ENCODE measurements around the gene PIAS1. TPM values are rescaled to one million over a fixed set of nuclear protein-coding genes. Genes with fewer than 3 reads are reported as not detected.
"Not testable (repeated sequence)": the region's sequence is repeated elsewhere in the genome, so short reads cannot be mapped to it uniquely, and the experiment has no call there.

PIAS1 gene
- total RNA-seq, 5 donors from 2014 or later (not counting 1 experiment from before 2014, with no cell fraction given): 63.7 to 96.5 (median 70.3) TPM

DNA sequence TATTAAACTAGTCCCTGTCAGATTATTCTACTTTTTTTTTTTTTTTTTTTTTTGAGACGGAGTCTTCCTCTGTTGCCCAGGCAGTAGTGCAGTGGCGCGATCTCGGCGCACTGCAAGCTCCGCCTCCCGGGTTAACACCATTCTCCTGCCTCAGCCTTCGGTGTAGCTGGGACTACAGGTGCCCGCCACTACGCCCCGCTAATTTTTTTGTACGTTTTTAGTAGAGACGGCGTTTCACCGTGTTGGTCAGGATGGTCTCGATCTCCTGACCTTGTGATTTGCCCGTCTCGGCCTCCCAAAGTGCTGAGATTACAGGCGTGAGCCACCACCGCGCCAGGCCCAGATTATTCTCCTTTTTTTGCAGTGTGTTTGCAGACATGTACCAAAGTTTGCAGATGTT, 4.9 kb downstream of the PIAS1 start:
- H3K4me1 ChIP-seq (ENCODE audit: control insufficient read depth in 1 of 2, extremely low read depth in 1 of 2, insufficient read depth in 2 of 2, low read length in 2 of 2): peaks cover 19 to 34% of the 10 kb centered on the region in 2 experiments

DNA sequence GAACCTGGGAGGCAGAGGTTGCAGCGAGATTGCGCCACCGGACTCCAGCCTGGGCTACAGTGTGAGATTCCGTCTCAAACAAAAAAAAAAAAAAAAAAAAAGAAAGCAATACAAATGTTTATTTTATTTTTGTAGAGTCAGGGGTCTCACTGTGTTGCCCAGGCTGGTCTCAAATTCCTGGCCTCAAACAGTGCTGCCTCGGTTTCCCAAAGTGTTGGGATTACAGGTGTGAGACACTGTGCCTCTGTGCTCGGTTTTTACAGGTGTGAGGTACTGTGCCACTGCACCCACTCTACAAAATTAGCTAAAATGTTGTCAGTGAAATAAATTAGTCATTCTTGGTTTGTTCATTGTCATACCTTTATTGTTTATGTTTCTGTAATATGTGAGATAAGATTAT, 5.5 kb downstream of the PIAS1 start:
- H3K27ac Mint-ChIP-seq: no peak overlapping the region
- H3K9me3 Mint-ChIP-seq: no peaks in the 10 kb centered on the region
- Histone ChIP-seq H3K4me1 (ENCODE audit: control insufficient read depth in 1 of 2, extremely low read depth in 1 of 2, insufficient read depth in 2 of 2, low read length in 2 of 2) (peaks cover 19 to 34% of the 10 kb centered on the region in 2 experiments), H3K36me3 (ENCODE audit: control insufficient read depth in 2 of 2, extremely low read depth in 1 of 2, insufficient read depth in 1 of 2, low read length in 1 of 2) (no peaks in the 10 kb centered on the region), H3K27me3 (replicated peaks in 1 of 2; ENCODE audit: control insufficient read depth in 2 of 2, extremely low read depth in 1 of 2, insufficient read depth in 2 of 2, low read length in 1 of 2) (no peaks in the 10 kb centered on the region), H3K4me3 (ENCODE audit: control insufficient read depth in 1 of 2, extremely low read depth in 1 of 2, low read length in 1 of 2) (no peak overlapping the region), H3K9me3 (no peaks in the 10 kb centered on the region), H3K27ac (ENCODE audit: low read length) (no peak overlapping the region)
- H3K4me3 Mint-ChIP-seq: peak overlapping the region in 1 of 3 donors; percentile 9
- H3K27me3 Mint-ChIP-seq: no peaks in the 10 kb centered on the region
- peaks cover 79 to 85% (median 81%) of the 10 kb centered on the region in 3 donors for H3K4me1 Mint-ChIP-seq
- DNase-seq: no peak
- ATAC-seq (replicated peaks in 1 of 4): no peak
- peaks cover 6% of the 10 kb centered on the region for H3K36me3 Mint-ChIP-seq
- WGBS (ENCODE audit: insufficient coverage): no CpG with 5 or more reads among the region's 6 CpGs
- ChIA-PET CTCF (no interaction called here), POLR2A (no interaction called here)

More for the DNA sequence above, 4.9 kb downstream of the PIAS1 start:
- H3K36me3 ChIP-seq (ENCODE audit: control insufficient read depth in 2 of 2, extremely low read depth in 1 of 2, insufficient read depth in 1 of 2, low read length in 1 of 2); H3K27me3 ChIP-seq (replicated peaks in 1 of 2; ENCODE audit: control insufficient read depth in 2 of 2, extremely low read depth in 1 of 2, insufficient read depth in 2 of 2, low read length in 1 of 2); DNase-seq; H3K9me3 ChIP-seq; H3K36me3 Mint-ChIP-seq; H3K27ac ChIP-seq (ENCODE audit: low read length); H3K27me3 Mint-ChIP-seq; ATAC-seq (replicated peaks in 1 of 4); POLR2A ChIA-PET; H3K9me3 Mint-ChIP-seq; H3K27ac Mint-ChIP-seq; H3K4me3 ChIP-seq (ENCODE audit: control insufficient read depth in 1 of 2, extremely low read depth in 1 of 2, low read length in 1 of 2): not testable (repeated sequence)
- WGBS (ENCODE audit: insufficient coverage): 98% methylated on average over 15 of the region's 21 CpGs
- peak overlapping the region in 1 of 3 donors; percentile 95 for H3K4me3 Mint-ChIP-seq
- CTCF ChIA-PET: interaction anchor here in 1 of 2 donors (0.6 kb wide), 1 partner anchor 247 kb away, joined by 3 read pairs; no protein-coding TSS in a partner anchor
- peaks cover 74 to 79% (median 75%) of the 10 kb centered on the region in 3 donors for H3K4me1 Mint-ChIP-seq

DNA sequence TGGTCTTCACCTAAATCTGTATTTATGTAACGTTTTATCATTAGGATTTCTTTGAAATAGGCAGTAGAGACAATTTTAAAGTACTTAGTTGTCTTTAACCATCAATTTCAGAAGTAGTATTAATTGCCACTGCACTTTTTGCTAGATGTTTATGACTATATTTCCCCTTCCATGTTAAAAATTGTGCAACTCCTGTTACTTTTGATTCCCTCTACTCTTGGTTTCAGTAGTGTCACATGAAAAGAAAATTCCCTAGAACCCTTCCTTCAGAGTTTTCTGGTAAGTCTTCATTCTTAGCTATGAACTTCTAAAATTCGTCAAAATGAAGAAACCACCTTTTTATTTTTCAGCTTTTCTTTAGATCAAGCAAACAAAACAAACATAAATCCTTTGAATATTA, 7.1 kb downstream of the PIAS1 start:
- H3K4me3 ChIP-seq (ENCODE audit: control insufficient read depth in 1 of 2, extremely low read depth in 1 of 2, low read length in 1 of 2): no peak overlapping the region
- Mint-ChIP-seq H3K9me3 (no peaks in the 10 kb centered on the region), H3K4me1 (peaks cover 69 to 79% (median 74%) of the 10 kb centered on the region in 3 donors), H3K27me3 (no peaks in the 10 kb centered on the region), H3K4me3 (peak overlapping the region in 1 of 3 donors; percentile 58), H3K36me3 (peaks cover 6% of the 10 kb centered on the region), H3K27ac (no peak overlapping the region)
- POLR2A ChIA-PET: no interaction called here
- no peaks in the 10 kb centered on the region for H3K36me3 ChIP-seq (ENCODE audit: control insufficient read depth in 2 of 2, extremely low read depth in 1 of 2, insufficient read depth in 1 of 2, low read length in 1 of 2)
- CTCF ChIA-PET: no interaction called here
- peaks cover 19 to 26% of the 10 kb centered on the region in 2 experiments for H3K4me1 ChIP-seq (ENCODE audit: control insufficient read depth in 1 of 2, extremely low read depth in 1 of 2, insufficient read depth in 2 of 2, low read length in 2 of 2)
- no peaks in the 10 kb centered on the region for H3K27me3 ChIP-seq (replicated peaks in 1 of 2; ENCODE audit: control insufficient read depth in 2 of 2, extremely low read depth in 1 of 2, insufficient read depth in 2 of 2, low read length in 1 of 2)
- ATAC-seq (replicated peaks in 1 of 4) (no peak), DNase-seq (no peak)
- WGBS (ENCODE audit: insufficient coverage): no CpG with 5 or more reads among the region's 2 CpGs
- no peaks in the 10 kb centered on the region for H3K9me3 ChIP-seq
- H3K27ac ChIP-seq (ENCODE audit: low read length): no peak overlapping the region

DNA sequence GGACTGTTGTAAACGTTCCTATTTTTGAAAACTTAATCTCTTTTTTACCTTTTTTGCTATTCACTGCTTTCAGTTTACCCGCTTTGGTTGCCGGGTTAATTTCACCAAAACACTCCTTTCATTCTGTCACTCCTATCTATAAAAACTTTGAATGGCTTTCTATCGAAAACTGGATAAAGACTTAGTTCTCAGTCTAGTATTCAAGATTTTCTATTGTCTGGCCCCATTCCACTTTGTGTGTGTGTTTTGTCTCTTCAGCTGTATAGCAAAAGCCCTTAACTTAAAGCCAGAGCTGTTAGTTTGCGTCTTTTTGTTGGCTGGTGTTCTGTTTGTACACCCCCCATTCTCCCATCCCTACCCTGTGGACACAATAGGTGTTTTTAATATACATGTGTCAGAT, 7.5 kb downstream of the PIAS1 start:
- POLR2A ChIA-PET: no interaction called here
- CTCF ChIA-PET: no interaction called here

DNA sequence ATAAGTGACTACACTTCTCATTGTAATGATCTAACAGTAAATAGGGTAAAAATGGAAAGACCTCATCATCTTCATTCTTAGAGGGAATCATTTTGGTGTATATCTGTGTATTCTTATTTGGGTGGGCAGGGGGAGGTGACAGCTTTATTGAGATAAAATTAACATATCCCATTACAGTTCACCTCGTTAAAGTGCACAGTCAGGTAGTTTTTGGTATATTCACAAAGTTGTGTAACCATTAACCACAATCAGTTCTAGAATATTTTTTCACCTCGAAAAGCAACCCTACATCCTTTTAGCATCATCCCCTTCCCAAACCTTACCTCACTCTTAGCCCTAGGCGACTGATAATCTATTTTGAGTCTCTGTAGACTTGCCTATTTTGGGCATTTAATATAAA, 8.1 kb downstream of the PIAS1 start:
- peaks cover 69 to 79% (median 74%) of the 10 kb centered on the region in 3 donors for H3K4me1 Mint-ChIP-seq
- WGBS (ENCODE audit: insufficient coverage): no CpG with 5 or more reads among the region's 3 CpGs
- ChIA-PET POLR2A (no interaction called here), CTCF (no interaction called here)
- peak overlapping the region in 1 of 3 donors; percentile 58 for H3K4me3 Mint-ChIP-seq
- Histone ChIP-seq H3K27me3 (replicated peaks in 1 of 2; ENCODE audit: control insufficient read depth in 2 of 2, extremely low read depth in 1 of 2, insufficient read depth in 2 of 2, low read length in 1 of 2) (no peaks in the 10 kb centered on the region), H3K4me3 (ENCODE audit: control insufficient read depth in 1 of 2, extremely low read depth in 1 of 2, low read length in 1 of 2) (no peak overlapping the region), H3K27ac (ENCODE audit: low read length) (no peak overlapping the region), H3K9me3 (no peaks in the 10 kb centered on the region), H3K36me3 (ENCODE audit: control insufficient read depth in 2 of 2, extremely low read depth in 1 of 2, insufficient read depth in 1 of 2, low read length in 1 of 2) (no peaks in the 10 kb centered on the region), H3K4me1 (ENCODE audit: control insufficient read depth in 1 of 2, extremely low read depth in 1 of 2, insufficient read depth in 2 of 2, low read length in 2 of 2) (peaks cover 19 to 20% of the 10 kb centered on the region in 2 experiments)
- no peaks in the 10 kb centered on the region for H3K9me3 Mint-ChIP-seq
- peaks cover 9% of the 10 kb centered on the region for H3K36me3 Mint-ChIP-seq
- H3K27me3 Mint-ChIP-seq: no peaks in the 10 kb centered on the region
- H3K27ac Mint-ChIP-seq: no peak overlapping the region
- DNase-seq (no peak), ATAC-seq (replicated peaks in 1 of 4) (no peak)

More for the DNA sequence above, 7.5 kb downstream of the PIAS1 start:
- Mint-ChIP-seq H3K4me3 (peak overlapping the region in 1 of 3 donors; percentile 58), H3K36me3 (peaks cover 8% of the 10 kb centered on the region), H3K9me3 (no peaks in the 10 kb centered on the region), H3K4me1 (peaks cover 69 to 79% (median 74%) of the 10 kb centered on the region in 3 donors), H3K27me3 (no peaks in the 10 kb centered on the region), H3K27ac (no peak overlapping the region)
- Histone ChIP-seq H3K36me3 (ENCODE audit: control insufficient read depth in 2 of 2, extremely low read depth in 1 of 2, insufficient read depth in 1 of 2, low read length in 1 of 2) (no peaks in the 10 kb centered on the region), H3K4me1 (ENCODE audit: control insufficient read depth in 1 of 2, extremely low read depth in 1 of 2, insufficient read depth in 2 of 2, low read length in 2 of 2) (peaks cover 19 to 22% of the 10 kb centered on the region in 2 experiments), H3K27ac (ENCODE audit: low read length) (no peak overlapping the region), H3K9me3 (no peaks in the 10 kb centered on the region), H3K27me3 (replicated peaks in 1 of 2; ENCODE audit: control insufficient read depth in 2 of 2, extremely low read depth in 1 of 2, insufficient read depth in 2 of 2, low read length in 1 of 2) (no peaks in the 10 kb centered on the region), H3K4me3 (ENCODE audit: control insufficient read depth in 1 of 2, extremely low read depth in 1 of 2, low read length in 1 of 2) (no peak overlapping the region)
- no peak for DNase-seq
- no peak for ATAC-seq (replicated peaks in 1 of 4)
- WGBS (ENCODE audit: insufficient coverage): 89% methylated on average over 3 of the region's 5 CpGs

DNA sequence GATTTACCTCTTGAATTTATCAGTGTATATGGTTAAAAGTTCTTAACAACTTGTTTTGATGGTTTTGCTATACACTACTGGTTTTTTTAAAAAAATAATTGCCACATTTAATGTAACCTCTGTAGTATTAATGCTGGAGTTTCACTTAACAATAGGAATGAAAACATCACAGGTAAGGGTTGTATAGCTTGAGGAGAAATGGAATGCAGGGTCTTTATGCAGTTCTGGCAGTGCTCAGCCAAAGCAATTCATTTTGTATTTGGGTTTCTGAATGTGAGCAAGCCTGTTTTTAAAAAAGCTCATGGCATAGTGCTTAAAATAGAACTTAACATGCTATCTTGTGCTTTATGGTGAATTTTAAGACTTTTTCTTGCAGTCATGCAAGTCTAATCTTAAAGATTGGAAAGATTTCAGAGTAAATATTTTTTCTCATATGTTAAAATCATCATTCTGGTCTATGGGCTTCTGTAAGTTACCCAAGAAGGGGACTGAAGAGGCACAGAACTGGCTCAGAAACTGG, 8.9 kb downstream of the PIAS1 start:
- H3K36me3 ChIP-seq (ENCODE audit: control insufficient read depth in 2 of 2, extremely low read depth in 1 of 2, insufficient read depth in 1 of 2, low read length in 1 of 2): peaks cover 0 to 3% of the 10 kb centered on the region in 2 donors
- ChIA-PET POLR2A (interaction anchor here in 1 of 2 donors (1.1 to 1.2 kb wide), 2 partner anchors 9 to 12 kb away, joined by 3 to 5 read pairs; partner anchors contain the start of gene PIAS1), CTCF (no interaction called here)
- no peaks in the 10 kb centered on the region for H3K9me3 Mint-ChIP-seq
- H3K27ac Mint-ChIP-seq: no peak overlapping the region
- no peak overlapping the region for H3K27ac ChIP-seq (ENCODE audit: low read length)
- H3K4me1 Mint-ChIP-seq: peaks cover 66 to 76% (median 72%) of the 10 kb centered on the region in 3 donors
- H3K36me3 Mint-ChIP-seq: peaks cover 11% of the 10 kb centered on the region
- H3K4me3 ChIP-seq (ENCODE audit: control insufficient read depth in 1 of 2, extremely low read depth in 1 of 2, low read length in 1 of 2): no peak overlapping the region
- H3K27me3 Mint-ChIP-seq: no peaks in the 10 kb centered on the region
- ATAC-seq (replicated peaks in 1 of 4): no peak
- no peak for DNase-seq
- peaks cover 18 to 19% of the 10 kb centered on the region in 2 experiments for H3K4me1 ChIP-seq (ENCODE audit: control insufficient read depth in 1 of 2, extremely low read depth in 1 of 2, insufficient read depth in 2 of 2, low read length in 2 of 2)
- H3K9me3 ChIP-seq: no peaks in the 10 kb centered on the region
- no peaks in the 10 kb centered on the region for H3K27me3 ChIP-seq (replicated peaks in 1 of 2; ENCODE audit: control insufficient read depth in 2 of 2, extremely low read depth in 1 of 2, insufficient read depth in 2 of 2, low read length in 1 of 2)
- H3K4me3 Mint-ChIP-seq: peak overlapping the region in 2 of 3 donors; percentile 32 to 58
